SK-N-SH treated with all-trans-retinoic acid at 6 μM for 48 hours (cell line): ENCODE measurements around the gene SEMA4B.

Experiments used
- ARNTL ChIP-seq: fragments of 450-650 bp; formaldehyde crosslinking; IDR thresholded peaks from 2 replicates; pipeline ENCODE4 v1.5.0; 2020; ENCODE audit warnings: low read depth, mild to moderate bottlenecking, moderate library complexity, borderline replicate concordance
- ESRRG ChIP-seq: fragments of 250-450 bp; sonication (Bioruptor Pico); IDR thresholded peaks from 2 replicates; pipeline ENCODE4 v1.6.1; 2021; ENCODE audit warnings: mild to moderate bottlenecking
- GLIS3 ChIP-seq: fragments of 250-450 bp; sonication (Bioruptor Pico); IDR thresholded peaks from 2 replicates; pipeline ENCODE4 v1.5.0; 2020; ENCODE audit warnings: mild to moderate bottlenecking, moderate library complexity
- ISL1 ChIP-seq: fragments of 250-450 bp; sonication (Bioruptor Pico); IDR thresholded peaks from 2 replicates; pipeline ENCODE4 v2.1.2; 2022; ENCODE audit warnings: mild to moderate bottlenecking, moderate library complexity
- OSR1 ChIP-seq: fragments of 250-450 bp; sonication (Bioruptor Pico); IDR thresholded peaks from 2 replicates; pipeline ENCODE4 v1.8.0; 2022; ENCODE audit warnings: moderate library complexity, mild to moderate bottlenecking, inconsistent platforms
- PPARA ChIP-seq: fragments of 250-450 bp; sonication (Bioruptor Pico); IDR thresholded peaks from 2 replicates; pipeline ENCODE4 v1.5.0; 2020; ENCODE audit warnings: mild to moderate bottlenecking, borderline replicate concordance
- TOX ChIP-seq: fragments of 250-450 bp; sonication (Bioruptor Pico); IDR thresholded peaks from 2 replicates; pipeline ENCODE4 v1.8.0; 2021; ENCODE audit warnings: mild to moderate bottlenecking, moderate library complexity, borderline replicate concordance
- TF ChIP-seq, protein P1 (sequence below): fragments of 250-450 bp; sonication (Bioruptor Pico); IDR thresholded peaks from 2 replicates; pipeline ENCODE4 v1.8.0; 2021; ENCODE audit warnings: low read depth, mild to moderate bottlenecking, moderate library complexity, borderline replicate concordance

DNA sequence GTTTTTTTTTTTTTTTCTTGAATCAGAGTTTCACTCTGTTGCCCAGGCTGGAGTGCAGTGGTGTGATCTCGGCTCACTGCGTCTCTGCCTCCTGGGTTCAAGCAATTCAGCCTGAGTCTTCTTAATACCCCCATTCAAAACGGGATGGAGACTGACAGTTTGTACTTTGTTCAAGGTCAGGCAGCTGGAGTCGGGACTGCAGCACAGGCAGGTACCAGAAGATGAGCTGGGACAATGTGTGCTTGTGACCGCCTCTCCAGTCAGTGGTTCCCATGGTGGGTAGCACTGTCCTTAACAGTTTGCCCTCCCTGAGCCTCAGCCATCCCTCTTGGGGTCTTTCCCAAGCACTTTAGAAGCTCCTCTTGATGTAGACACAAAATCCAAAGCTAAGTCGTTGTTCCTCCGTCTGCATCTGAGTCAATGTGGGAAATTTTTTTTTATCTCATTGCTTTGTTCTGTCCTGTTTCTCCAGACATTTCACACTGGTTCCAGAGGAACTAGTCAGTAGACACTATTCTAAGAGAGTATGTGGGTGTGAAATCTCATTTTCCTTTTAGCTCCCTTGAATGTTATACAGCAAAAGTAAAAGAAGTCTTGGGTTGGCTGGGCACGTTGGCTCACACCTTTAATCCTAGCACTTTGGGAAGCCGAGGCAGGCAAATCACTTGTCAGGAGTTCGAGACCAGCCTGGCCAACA lies 43.0 kb downstream of the SEMA4B start:
- TF ChIP-seq OSR1, result no peak
- TF ChIP-seq ESRRG, result no peak
- no peak for TF ChIP-seq GLIS3 (CRISPR knock-in tag)
- TF ChIP-seq PPARA, result no peak
- no peak for TF ChIP-seq TOX (CRISPR knock-in tag)
- TF ChIP-seq, protein P1, sequence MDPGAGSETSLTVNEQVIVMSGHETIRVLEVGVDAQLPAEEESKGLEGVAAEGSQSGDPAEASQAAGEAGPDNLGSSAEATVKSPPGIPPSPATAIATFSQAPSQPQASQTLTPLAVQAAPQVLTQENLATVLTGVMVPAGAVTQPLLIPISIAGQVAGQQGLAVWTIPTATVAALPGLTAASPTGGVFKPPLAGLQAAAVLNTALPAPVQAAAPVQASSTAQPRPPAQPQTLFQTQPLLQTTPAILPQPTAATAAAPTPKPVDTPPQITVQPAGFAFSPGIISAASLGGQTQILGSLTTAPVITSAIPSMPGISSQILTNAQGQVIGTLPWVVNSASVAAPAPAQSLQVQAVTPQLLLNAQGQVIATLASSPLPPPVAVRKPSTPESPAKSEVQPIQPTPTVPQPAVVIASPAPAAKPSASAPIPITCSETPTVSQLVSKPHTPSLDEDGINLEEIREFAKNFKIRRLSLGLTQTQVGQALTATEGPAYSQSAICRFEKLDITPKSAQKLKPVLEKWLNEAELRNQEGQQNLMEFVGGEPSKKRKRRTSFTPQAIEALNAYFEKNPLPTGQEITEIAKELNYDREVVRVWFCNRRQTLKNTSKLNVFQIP (CRISPR knock-in tag), result no peak
- TF ChIP-seq ARNTL (CRISPR knock-in tag), result no peak
- no peak for TF ChIP-seq ISL1 (CRISPR knock-in tag)
